ENCODE results near the gene B4GALT5.

Gene B4GALT5

DNA sequence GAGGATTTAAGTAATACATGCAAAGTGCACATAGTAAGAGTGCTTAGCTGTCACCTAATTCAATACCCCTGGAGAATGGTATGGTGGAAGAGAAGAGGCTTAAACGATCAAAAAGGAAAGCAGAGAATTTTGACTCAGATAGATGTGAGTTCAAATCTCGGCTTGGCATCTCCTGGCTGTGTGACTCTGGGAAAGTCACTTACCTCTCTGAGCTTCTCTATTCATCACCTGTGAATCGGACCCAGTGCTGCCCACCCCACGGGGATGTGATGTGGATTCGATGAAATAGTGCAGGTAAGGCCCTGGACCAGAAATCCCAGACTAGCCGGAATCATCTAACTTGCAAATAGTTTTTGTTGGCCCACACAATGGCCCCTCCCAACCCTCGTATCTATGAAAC lies 1.8 kb upstream of the B4GALT5 start:
- no peaks in the 10 kb centered on the region for H3K9me3 Mint-ChIP-seq
- peaks cover 29% of the 10 kb centered on the region for H3K4me1 Mint-ChIP-seq
- TF ChIP-seq, protein P1, sequence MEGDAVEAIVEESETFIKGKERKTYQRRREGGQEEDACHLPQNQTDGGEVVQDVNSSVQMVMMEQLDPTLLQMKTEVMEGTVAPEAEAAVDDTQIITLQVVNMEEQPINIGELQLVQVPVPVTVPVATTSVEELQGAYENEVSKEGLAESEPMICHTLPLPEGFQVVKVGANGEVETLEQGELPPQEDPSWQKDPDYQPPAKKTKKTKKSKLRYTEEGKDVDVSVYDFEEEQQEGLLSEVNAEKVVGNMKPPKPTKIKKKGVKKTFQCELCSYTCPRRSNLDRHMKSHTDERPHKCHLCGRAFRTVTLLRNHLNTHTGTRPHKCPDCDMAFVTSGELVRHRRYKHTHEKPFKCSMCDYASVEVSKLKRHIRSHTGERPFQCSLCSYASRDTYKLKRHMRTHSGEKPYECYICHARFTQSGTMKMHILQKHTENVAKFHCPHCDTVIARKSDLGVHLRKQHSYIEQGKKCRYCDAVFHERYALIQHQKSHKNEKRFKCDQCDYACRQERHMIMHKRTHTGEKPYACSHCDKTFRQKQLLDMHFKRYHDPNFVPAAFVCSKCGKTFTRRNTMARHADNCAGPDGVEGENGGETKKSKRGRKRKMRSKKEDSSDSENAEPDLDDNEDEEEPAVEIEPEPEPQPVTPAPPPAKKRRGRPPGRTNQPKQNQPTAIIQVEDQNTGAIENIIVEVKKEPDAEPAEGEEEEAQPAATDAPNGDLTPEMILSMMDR (IDR thresholded peaks at IDR 0.05), result no peak
- no peak overlapping the region for H3K27ac Mint-ChIP-seq
- no peak overlapping the region for H3K4me3 Mint-ChIP-seq
- no peak for DNase-seq
- no peaks in the 10 kb centered on the region for H3K27me3 Mint-ChIP-seq (ENCODE audit: low read depth, poor library complexity)
- peaks cover 6% of the 10 kb centered on the region for H3K36me3 Mint-ChIP-seq (ENCODE audit: low read depth)

DNA sequence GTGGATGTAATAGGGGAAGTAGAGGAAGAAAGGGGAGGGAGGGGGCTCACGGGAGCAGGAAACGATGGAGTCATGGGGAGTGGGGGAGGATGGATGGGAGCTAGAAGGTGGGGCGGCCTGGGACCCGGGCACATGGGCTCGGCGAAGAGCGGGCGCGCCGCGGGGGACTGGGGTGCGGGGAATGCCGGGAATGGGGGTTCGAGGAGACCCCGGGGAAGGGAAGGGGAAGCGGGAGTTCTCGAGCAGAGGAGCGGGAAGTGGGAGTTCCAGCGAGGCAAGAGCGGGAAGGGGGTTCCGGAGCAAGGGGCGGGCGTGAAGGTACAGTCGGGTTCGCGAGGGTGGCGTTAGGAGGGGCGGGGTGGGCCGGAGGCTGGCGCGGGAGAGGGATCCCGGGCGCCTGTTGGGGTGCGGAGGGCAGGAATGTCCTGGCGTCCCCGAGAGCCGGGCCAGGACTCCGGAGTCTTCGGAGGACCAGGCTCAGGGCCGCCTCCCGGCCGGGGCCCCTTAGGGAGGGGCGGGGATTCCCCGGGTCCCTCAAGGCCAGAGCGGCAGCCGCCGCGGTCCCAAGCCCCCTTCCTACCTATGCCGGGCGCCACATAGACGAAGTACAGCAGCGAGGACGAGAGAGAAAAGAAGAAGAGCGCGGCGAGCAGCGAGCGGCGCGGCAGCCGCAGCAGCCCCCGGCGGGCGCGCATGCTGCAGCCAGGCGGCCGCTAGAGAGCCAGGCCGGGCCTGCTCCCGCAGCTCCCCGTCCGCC lies 504 bp downstream of the B4GALT5 start:
- TF ChIP-seq, protein P1 (IDR thresholded peaks at IDR 0.05), result no peak
- H3K36me3 Mint-ChIP-seq (ENCODE audit: low read depth), result peaks cover 6% of the 10 kb centered on the region
- DNase-seq, result no peak
- H3K4me3 Mint-ChIP-seq, result peak overlapping the region; percentile 97
- peak overlapping the region; percentile 92 for H3K27ac Mint-ChIP-seq
- H3K27me3 Mint-ChIP-seq (ENCODE audit: low read depth, poor library complexity), result no peaks in the 10 kb centered on the region
- no peaks in the 10 kb centered on the region for H3K9me3 Mint-ChIP-seq
- peaks cover 43% of the 10 kb centered on the region for H3K4me1 Mint-ChIP-seq

DNA sequence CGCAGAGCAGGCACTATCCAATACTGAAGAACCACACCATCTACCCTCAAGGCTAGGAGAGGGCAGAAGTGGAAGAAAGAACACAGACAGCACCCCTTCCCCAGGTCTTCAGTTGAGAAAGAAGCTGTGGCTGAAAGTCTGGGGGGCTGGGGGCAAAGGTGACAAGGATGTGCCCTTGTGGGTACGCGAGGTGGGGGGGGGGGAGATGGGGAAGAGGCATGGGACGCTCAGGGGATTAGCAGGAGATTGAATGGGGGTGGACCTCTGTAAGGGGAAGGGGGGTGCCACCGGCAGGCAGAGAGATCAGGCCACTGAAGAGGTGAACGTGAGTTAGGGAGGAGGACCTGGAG lies 1.1 kb downstream of the B4GALT5 start:
- peak overlapping the region; percentile 92 for H3K27ac Mint-ChIP-seq
- no peaks in the 10 kb centered on the region for H3K9me3 Mint-ChIP-seq
- peak overlapping the region; percentile 97 for H3K4me3 Mint-ChIP-seq
- H3K36me3 Mint-ChIP-seq (ENCODE audit: low read depth), result peaks cover 6% of the 10 kb centered on the region
- no peaks in the 10 kb centered on the region for H3K27me3 Mint-ChIP-seq (ENCODE audit: low read depth, poor library complexity)
- TF ChIP-seq, protein P1 (IDR thresholded peaks at IDR 0.05), result no peak
- peaks cover 44% of the 10 kb centered on the region for H3K4me1 Mint-ChIP-seq
- peak; percentile 11 for DNase-seq

DNA sequence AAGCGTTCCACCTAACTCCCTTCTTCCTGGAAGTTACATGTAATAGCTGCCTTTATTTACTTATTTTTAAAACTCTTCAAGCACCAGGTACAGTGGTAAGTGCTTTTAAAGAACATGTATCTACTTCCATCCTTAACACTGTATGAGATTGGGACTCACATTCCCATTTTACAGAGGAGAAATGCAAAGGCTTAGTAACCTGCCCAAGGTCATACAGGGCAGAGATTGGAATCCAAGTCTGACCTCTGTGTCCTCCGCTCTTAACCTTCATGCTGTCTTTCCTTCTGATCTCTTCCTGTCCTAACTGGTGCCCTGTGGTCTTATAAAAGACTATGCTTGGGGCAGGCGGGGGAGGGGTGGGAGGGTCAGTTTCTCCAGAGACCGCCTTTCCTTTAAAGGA lies 1.6 kb downstream of the B4GALT5 start:
- peak overlapping the region; percentile 97 for H3K4me3 Mint-ChIP-seq
- peaks cover 49% of the 10 kb centered on the region for H3K4me1 Mint-ChIP-seq
- H3K9me3 Mint-ChIP-seq, result no peaks in the 10 kb centered on the region
- H3K36me3 Mint-ChIP-seq (ENCODE audit: low read depth), result peaks cover 6% of the 10 kb centered on the region
- TF ChIP-seq, protein P1 (IDR thresholded peaks at IDR 0.05), result no peak
- no peaks in the 10 kb centered on the region for H3K27me3 Mint-ChIP-seq (ENCODE audit: low read depth, poor library complexity)
- H3K27ac Mint-ChIP-seq, result no peak overlapping the region
- no peak for DNase-seq

DNA sequence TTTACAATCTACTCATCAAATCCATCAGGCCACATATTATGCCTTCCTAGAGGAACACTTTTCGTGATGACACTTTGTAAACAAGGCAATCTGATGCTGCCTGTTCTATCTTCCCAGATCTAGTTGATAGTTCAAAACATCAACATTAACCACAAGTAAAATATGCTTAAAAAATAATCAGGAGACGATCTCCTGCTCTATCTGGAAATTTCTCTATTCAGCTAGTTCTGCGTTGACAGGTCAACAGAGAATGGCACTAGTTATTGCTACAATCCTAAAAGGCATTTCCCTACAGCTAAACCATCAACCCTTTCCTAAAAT lies 2.1 kb downstream of the B4GALT5 start:
- peaks cover 6% of the 10 kb centered on the region for H3K36me3 Mint-ChIP-seq (ENCODE audit: low read depth)
- TF ChIP-seq, protein P1 (IDR thresholded peaks at IDR 0.05), result no peak
- H3K27me3 Mint-ChIP-seq (ENCODE audit: low read depth, poor library complexity), result no peaks in the 10 kb centered on the region
- H3K27ac Mint-ChIP-seq, result no peak overlapping the region
- no peaks in the 10 kb centered on the region for H3K9me3 Mint-ChIP-seq
- no peak for DNase-seq
- peaks cover 53% of the 10 kb centered on the region for H3K4me1 Mint-ChIP-seq
- H3K4me3 Mint-ChIP-seq, result peak overlapping the region; percentile 97

DNA sequence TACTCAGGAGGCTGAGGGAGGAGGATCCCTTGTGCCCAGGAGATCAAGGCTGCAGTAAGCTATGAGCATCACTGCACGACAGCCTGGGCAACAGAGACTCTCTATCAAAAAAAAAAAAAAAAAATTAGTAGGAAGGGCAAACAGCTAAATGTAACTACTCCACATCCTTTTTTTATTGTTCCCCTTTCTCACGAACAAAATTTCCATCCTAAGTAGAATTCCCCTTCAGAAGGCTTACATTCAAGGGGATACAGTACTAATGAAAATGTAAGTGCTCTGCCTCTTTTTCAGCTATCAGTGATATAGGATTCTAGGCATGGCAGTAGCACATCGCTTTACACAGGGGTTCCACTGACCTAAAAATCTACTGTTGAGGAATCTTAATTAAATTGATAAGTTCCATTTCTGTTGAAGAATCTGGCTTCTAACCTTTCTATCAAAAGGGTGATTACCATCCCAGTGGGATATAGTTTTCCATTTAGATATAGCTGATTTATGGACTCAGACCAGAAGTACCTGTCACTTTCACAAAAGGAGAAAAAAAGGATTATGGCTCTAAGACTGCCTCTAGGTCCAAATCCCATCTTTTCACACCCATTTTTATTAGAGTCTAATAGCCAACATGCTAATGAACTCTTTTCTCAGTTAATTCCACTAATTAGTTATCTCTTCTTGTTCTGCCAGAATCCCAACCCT lies 2.6 kb downstream of the B4GALT5 start:
- TF ChIP-seq, protein P1 (IDR thresholded peaks at IDR 0.05), result no peak
- Mint-ChIP-seq H3K27me3 (ENCODE audit: low read depth, poor library complexity) (no peaks in the 10 kb centered on the region), H3K4me3 (peak overlapping the region; percentile 97), H3K4me1 (peaks cover 59% of the 10 kb centered on the region), H3K36me3 (ENCODE audit: low read depth) (peaks cover 6% of the 10 kb centered on the region), H3K9me3 (no peaks in the 10 kb centered on the region), H3K27ac (no peak overlapping the region)
- no peak for DNase-seq
